Globus pallidus (tissue), 1 donor: Measurements from ENCODE around the gene ENC1.

Experiments
- DNase-seq: peaks from one replicate; pipeline ENCODE4 v3.0.0-alpha.2; 2015; ENCODE audit warnings: low spot score

The ENC1 gene

DNA sequence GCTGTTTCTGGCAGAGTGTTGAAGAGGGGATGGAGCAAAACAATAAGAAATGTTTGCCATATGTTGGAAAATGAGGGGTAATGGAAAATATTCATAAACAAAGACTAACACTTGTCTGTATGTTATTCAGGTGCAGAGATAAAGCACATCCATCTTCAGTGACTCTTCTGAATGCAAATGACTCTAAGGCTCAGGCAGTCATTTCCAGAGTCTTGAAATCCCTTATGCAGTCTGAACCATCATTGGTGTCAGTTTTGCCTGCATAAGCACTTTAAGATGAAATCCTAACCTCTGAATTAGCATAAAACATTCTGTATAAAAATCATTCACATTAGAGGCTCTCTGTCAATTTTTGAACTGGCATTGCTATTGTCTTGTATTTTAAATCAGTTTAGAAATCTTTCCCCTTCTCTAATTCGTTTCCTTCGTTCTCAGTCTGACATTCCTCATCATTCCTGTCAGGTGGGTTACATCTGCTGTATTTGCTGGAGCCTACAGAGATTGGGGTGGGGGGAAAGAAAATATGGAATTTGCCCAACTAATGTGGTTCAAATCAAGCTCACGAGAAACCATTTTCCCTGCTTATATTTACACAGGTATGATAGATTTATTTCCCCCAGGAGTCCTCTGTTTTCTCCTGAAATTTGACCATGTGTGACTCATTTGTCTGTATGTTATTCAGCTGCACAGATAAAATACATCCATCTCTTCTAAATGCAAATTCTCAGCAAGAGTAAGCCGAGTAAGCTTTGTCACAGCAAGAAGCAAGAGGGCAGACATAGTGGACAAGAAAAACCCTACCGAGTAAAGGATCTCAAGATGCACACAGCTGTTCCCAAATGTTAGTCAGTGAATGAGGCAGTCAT is 31.6 kb downstream of the ENC1 start:
- no peak for DNase-seq

DNA sequence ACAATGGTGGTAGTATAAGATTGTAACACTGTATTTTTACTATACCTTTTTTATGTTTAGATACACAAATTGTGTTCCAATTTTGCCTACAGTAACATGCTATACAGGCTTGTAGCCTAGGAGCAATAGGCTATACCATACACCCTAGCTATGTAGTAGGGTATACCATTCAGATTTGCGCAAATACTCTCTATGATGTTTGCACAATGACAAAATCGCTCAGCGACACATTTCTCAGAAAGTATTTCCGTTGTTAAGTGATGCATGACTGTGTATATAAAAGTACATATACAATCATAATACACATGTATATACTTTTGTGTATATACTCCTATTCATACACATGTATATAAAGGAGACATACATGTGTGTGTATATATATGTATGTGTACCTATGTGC is 34.8 kb downstream of the ENC1 start:
- DNase-seq = no peak

DNA sequence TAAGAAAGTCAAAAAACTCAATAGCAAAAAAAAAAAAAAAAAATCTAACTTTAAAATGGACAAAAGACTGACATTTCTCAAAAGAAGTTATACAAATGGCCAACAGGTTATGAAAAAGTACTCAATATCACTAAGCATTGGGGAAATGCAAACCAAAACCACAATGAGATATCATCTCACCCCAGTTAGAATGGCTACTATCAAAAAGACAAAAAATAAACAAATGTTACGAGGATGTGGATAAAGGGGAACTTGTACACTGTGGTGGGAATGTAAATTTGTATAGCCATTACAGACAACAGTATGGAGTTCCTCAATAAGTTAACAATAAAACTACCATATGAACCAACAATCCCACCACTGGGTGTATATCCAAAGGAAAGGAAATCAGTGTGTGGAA is 37.2 kb downstream of the ENC1 start:
- DNase-seq = no peak

DNA sequence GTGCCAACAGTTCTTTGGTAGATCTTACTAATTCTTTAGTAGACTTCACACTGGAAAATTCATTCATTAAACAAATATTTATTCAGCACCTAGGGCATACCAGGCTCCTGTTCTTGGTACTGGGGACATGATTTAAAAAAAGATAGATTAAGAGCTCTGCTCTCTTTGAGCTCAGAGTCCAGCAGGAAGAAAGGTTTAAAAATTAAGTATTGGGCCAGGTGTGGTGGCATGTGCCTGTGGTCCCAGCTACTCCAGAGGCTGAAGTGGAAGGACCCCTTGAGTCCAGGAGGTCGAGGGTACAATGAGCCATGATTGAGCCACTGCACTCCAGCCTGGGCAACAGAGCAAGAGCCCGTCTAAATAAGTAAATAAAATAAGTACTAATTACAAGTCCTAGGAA is 41.4 kb downstream of the ENC1 start:
- no peak for DNase-seq

DNA sequence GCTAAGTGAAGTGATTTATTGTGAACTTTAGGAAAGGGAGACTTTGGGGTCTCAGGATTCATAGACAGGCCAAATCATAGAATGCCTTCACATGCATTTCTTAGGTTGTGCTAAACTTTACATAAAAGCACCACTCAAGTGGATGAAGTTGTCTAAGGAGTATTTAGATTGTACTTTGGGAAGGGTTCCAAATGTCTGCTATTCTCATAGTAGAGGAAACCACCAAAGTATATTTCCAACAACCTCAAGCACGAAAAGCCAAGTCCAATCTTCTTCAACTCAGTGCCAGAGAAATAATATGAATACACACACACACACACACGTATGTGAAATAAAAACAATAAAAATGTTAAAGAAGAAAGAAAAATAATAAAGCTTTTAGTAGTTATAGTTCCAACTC is 41.8 kb downstream of the ENC1 start:
- DNase-seq = no peak

DNA sequence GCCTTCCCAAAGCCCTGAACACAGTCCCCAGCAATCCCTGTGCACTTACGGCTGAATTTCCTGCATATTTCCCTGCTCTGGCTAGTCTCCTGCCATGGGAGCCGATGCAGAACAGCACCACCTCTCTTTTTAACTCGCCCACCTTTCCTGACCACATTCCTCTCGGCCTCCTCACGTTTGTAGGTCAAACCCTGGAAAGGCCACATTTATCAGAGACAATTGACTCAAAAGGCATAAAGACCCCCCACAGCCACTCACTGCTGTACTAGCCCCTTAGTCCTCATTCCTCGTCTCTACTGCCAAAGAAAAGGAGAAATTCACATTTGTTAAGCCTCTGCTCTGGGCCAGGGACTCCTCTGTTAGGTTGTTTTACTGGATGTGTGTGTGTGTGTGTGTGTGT is 43.6 kb downstream of the ENC1 start:
- no peak for DNase-seq

DNA sequence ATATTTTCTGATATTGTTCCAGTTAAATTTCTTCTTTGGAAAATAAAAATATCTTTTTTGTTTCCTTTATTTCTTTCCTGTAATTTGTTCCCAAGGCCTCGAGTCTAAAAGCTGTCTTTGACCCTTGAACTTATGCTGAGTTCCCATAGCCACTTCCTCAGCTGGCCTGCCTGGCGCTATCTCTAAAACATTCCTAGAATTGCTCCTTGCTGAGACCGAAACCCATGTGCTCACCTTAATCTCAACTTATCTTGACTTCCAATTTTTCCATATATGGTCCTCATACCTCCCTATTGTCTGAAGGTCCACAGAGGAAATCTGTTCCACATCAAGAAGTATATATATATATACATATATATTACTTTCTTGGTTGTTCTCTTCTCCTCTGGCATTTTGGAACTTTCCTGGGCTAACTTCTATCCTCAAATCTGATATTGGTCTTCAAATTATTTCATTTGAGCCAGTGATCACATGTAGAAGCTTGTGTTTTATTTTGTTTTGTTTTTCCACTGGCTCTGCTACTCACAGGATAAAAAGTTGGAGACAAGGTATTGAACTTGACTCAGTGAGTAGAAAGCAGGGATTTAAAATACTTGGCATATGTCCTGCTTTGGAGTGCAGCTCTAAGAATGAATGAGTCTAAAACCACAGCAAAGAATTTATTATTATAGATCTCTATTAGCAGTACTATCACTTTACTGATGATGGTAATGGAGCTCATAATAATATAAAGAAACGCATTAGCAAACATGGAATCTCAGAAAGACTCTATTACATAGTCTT is 45.2 kb downstream of the ENC1 start:
- no peak for DNase-seq

DNA sequence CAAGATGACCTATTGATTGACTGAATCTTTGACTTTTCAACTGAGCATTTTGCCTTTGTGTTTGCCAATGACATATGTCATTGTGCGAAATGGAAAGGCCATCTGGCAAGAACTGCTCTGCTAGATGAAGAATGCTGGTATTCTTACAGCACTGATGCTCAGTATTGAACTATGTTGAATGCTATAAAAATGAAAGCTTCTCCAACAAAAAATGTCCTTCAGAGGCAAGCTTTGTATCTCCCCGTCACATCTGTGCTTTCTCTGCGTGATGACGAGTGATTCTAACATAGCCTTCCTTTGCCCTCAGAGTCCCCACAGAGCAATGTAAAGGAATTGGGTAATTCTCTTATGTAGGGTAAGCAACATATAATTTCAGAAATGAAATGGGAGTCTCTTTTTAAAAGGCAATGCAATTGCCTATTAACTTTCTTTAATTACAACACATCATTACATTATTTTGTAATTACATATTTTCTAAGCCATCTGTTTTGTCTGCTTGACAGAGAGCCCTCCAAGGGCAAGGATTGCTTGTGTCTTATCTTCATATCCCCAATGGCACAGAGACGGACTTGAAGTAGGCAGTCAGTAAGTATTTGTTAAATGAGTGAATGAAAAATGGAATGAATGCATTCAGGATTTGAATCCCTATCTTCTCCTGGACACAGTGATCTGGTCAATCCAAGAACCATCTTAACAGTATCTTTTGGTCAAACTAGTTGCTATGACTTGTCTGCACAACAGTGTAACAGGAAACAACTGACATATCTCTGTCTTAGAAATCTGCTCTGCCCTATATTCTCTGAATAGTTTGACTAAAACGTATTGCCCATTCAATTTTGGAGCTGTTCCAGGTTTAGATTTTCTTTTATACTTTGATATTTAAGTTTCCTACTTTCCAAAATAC is 46.1 kb downstream of the ENC1 start:
- DNase-seq = peak; percentile 35

DNA sequence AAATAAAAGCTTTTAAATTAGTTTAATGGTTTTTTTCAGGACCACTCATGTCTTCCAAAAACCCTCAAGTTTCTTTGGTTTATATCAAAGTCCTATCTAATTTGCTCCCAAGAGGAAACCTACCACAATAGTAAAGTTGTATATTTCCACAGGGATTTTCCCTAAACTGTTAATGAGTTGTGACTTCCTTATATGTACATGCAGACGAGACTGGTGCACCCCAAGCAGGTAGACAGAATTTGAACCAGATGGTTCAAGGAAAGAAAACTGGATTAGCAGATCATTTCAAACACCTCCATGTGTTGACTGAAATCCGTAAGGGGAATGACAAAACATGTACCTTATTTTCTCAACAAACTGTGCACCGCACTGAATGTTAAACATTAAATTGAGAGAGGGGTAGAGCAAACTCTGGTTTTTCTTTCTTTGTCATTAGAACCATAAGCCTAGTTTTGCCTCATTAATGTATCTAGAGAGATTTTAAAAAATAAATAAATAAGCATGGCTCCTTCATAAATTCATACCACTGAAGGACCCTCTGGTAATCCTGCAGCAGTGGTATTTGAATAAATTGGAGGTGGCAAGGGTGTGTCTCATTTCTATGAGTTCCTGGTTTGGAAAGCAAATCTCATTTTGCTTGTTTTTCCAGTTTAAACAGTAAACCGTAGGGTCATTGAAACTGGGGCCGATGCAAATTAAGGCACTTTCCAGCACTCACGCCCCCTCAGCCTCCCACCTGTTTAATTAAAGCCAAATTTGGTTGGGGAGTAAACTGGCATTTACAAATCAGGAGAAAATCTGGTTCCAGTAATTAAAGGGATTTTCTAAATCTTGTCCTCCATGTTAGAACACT is 51.1 kb downstream of the ENC1 start:
- no peak for DNase-seq

DNA sequence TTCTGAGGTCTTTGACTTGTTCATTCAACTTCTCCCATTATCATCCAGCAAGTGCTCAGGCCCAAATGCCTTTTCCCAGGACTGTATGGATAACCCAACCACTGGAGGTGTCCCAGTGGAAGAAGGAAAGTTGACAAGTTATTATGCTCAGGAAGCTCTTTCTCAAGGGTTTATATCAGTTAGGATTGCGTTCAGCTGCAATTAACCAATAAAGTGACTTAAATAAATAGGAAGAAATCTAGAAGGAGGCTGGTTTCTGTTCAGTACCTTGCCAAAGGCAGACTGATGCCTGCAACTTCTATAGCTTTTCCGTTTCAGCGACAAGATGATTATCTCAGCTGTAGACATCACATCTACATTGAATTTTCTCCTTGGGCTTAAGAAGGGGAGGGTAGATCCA is 52.1 kb downstream of the ENC1 start:
- DNase-seq = no peak

DNA sequence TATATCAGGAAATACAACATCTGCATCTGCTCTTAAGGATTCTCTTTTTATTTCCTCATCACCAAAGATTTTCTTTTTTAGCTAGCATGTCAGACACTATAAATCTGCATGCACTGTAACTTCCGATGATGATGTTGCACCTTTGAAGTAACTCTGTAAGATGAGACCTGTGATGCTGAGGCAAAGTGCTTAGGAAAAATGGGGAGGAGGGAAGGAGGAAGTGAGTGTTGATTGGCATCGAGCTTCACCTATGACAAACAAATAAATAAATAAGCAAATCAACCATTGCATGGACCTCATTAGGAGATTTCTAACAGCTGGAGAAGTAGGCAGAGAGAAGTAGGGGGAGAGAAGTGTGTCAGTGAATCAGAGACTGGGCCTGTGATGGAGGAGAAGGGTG is 52.6 kb downstream of the ENC1 start:
- no peak for DNase-seq

DNA sequence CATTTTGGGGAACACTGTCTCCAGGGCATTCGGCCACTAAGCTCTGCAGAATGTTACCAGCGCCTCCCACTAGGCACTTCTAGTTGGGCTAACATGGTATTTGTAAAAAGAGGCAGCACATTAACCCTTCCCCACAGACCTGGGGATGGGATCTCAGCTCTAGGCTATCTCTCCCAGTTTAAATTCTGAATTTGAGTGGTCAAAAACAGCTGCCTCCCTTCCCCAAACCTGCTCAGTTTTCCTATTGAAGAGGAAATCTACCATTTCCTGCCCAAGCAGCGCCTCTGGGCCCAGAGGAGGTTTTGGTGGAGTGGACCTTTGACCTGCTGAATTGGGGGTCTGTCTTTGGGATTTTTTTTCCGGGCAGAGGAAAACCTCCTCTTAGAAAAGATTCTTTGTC is 53.2 kb downstream of the ENC1 start:
- no peak for DNase-seq

DNA sequence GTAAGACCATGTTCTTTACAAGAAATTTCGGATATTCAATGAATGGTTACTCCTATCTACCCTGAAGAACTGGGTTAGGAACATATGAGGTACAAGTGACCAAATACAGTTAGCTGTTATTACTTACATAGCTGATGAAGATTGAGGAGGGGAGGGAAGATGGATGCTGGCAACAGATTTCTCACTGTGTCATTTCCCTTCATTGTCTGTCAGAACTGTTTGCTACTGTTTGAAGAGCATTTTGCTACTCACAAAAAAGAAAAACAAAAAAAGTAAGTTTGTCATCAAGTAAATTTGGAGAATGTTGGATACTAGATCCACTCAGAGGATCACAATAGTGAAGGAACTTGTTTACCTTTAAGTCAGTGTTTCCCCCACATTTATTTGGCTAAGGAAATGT is 53.7 kb downstream of the ENC1 start:
- DNase-seq = no peak

DNA sequence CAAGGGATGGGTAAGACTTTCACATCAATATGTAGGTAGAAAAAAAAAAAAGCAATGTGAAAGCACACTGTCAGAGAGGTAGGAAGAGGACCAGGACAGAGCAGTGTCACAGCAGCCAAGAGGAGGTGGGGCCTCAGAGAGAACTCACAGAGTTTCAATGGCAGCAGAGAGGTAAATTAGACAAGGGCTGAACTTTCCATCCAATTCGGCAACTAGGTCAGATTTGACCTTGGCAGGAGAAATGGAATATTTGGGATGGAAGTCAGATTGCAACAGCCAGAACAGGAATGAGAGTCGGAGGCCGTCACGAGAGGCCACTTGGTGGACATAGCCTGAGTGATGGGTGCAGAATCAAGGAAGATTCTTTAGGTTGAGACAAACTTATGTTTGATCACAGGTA is 57.7 kb downstream of the ENC1 start:
- no peak for DNase-seq

DNA sequence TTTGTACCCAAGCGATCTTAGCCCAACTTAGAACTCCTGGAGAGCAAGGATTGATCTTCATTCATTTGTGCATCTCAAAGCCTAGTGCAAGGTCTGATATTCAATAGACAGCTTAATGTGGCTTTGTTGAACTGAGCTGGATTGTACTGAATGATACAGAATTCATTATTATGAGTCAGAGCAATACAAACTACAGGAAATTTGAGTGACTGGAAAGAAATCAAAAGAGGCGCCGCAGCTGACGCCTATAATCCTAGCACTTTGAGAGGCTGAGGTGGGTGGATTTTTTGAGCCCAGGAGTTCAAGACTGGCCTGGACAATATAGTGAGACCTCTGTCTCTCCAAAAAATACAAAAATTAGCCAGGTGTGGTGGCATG is 58.6 kb downstream of the ENC1 start:
- no peak for DNase-seq

DNA sequence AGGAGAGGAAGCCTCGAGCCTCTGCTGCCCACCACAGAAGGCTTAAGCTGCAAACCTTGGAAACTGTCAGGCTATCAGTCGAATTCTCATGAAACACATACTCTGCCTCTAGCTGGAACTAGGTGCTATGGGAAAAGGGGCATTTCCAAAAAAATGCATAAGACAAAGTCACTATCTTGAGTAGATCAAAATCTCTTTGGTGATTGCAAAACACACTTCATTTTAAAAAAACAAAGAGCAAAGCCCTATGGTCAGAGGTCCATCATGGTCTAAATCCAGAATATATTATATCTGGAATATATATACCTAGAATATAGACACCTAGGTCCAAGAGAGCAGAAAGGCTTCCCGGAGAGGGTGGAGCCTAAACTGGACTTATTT is 59.8 kb downstream of the ENC1 start:
- DNase-seq = no peak

DNA sequence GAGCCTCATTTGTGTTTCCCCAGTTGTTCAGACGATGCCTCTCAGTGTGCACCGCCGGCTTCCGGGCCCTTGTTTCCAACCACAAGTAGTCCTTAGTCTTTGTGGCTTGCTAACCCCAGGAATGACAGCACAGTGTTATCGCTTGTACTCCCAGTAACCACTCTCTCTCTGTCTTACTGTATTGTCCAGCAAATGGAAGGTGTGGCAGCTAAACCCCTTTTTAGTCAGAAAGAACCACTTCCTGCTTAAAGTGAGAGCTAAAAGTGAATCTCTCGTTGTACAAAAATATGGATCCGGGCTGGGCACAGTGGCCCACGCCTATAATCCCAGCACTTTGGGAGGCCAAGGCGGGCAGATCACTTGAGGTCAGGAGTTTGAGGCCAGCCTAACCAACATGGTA is 61.3 kb downstream of the ENC1 start:
- DNase-seq = no peak

DNA sequence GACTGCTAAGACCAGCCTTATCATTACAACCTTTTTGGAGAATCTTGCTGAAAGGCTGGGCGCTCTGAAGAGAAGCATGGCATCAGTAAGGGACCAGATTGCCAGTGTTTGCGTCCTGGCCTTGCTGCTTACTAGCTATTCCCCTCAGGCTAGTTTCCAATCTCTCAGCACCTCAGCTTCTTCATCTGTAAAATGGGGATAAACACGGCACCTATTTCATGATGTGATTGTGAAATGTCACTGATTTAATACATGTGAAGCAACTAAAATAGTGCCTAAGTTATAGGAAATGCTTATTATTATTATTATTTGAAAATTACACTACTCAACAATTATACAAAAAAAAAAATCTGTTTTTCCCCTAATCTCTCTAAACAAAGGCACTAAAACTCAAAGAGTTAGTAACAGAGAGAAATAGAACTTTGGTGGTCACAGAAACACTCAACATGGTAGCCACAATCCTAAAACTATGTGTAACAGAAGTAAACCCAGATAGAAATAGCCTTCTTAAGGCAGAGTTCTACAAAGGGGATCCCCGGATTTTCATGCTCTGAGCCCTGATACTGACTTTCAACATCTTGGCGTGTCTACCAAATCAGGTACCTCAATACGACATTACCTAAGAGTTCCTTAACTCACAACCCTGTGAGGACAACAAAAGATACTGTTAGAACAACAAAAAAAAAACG is 62.0 kb downstream of the ENC1 start:
- DNase-seq = no peak
